ENCODE measurements around the gene UNC5B.
A peak's percentile ranks its signal among the peaks of the same experiment; 100 is the strongest.

UNC5B gene

DNA sequence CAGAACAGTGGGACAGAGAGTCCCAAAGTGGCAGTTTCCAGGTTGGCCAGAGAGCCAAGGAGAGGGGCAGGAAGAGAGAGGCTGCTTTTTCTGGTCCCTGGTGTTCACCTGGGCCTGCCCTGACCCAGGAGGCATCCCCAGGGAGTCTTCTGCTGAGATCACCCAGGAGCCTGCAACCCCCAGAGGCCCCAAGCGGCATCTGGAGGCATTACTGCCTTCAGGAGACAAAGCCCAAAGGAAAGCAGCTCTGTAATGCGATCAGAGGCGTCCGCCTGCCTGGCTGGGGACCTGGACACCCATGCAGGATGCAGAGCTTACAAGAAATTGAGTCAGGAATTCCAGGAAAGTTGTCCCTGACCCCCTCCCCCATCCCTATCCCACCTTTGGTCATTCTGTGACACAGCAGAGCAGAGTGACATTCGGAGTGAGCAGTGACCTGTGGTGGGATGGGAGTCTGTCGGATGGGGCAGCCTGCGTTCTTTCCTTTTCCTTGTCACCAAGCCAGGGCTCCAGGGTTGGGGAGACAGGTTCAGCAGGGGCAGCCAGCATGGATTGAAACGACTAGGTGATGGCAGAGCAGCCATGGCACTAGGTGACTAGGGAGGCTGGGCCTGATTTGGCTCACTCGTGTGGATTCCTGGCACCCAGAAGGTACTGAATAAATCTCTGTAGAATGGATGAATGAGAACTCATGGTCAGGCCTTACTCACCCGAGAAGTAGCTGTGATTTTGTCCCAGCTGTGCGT lies 10.4 kb downstream of the UNC5B start:
- no peak for ATAC-seq (ENCODE audit: insufficient read depth, low read depth)

DNA sequence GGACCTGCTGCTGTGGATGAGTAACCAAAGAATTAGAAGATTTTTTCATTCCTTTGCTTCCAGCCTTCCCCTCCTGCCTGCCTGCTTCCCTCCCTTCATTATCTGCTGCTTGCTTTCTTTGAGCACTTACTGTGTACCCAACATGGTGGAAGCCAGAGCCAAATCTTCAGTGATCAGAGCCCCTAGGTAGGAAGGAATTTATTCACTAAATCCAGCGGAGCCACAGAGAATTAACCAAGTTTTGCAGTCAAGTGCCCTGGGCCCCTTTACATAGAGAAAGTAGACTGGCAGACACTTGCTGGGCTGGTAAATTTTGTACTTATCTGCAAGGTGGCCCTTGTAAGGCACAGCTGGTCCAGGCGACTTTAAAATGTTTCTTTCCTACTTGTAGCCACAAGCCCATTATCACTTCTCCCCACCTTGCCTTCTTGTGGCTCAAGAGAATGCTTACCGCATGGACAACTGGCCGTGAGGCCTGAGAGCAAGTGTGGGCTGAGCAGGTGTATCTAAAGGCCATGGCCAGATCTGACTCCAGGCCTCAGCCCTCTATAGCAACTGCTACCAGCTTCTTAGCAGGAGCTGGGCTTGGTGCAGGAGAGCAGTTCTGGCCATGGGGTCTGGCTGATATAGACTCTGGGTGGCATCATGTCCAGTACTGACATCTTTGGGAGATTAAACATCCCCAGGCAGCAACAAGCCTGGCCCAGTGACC lies 11.1 kb downstream of the UNC5B start:
- Histone ChIP-seq H2AFZ (ENCODE audit: low read depth, low read length) (no peak overlapping the region), H3K27ac (ENCODE audit: low read length) (no peak overlapping the region), H4K20me1 (ENCODE audit: insufficient read depth, low read length) (no peaks in the 10 kb centered on the region; the same call in 1 of the 2 replicates), H3K27me3 (ENCODE audit: insufficient read depth, low read length, poor library complexity) (peaks cover 22% of the 10 kb centered on the region), H3K4me2 (ENCODE audit: insufficient read depth, low read length) (no peak overlapping the region), H3K4me3 (ENCODE audit: low read depth in 1 of 2, low read length in 2 of 2) (no peak overlapping the region), H3K9me3 (ENCODE audit: insufficient read depth, low read length, severe bottlenecking) (no peaks in the 10 kb centered on the region), H3K79me2 (ENCODE audit: insufficient read depth, low read length) (no peaks in the 10 kb centered on the region), H3K36me3 (ENCODE audit: insufficient read depth, low read length) (no peaks in the 10 kb centered on the region), H3K9ac (ENCODE audit: low read depth, low read length) (no peak overlapping the region), H3K4me1 (ENCODE audit: insufficient read depth, low read length) (no peaks in the 10 kb centered on the region)
- DNase-seq (no peak), ATAC-seq (ENCODE audit: insufficient read depth, low read depth) (no peak)
- TF ChIP-seq EZH2 (IDR thresholded peaks at IDR 0.05; ENCODE audit: borderline replicate concordance, low read depth, low read length, severe bottlenecking) = no peak
- TF ChIP-seq, protein P1, sequence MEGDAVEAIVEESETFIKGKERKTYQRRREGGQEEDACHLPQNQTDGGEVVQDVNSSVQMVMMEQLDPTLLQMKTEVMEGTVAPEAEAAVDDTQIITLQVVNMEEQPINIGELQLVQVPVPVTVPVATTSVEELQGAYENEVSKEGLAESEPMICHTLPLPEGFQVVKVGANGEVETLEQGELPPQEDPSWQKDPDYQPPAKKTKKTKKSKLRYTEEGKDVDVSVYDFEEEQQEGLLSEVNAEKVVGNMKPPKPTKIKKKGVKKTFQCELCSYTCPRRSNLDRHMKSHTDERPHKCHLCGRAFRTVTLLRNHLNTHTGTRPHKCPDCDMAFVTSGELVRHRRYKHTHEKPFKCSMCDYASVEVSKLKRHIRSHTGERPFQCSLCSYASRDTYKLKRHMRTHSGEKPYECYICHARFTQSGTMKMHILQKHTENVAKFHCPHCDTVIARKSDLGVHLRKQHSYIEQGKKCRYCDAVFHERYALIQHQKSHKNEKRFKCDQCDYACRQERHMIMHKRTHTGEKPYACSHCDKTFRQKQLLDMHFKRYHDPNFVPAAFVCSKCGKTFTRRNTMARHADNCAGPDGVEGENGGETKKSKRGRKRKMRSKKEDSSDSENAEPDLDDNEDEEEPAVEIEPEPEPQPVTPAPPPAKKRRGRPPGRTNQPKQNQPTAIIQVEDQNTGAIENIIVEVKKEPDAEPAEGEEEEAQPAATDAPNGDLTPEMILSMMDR (IDR thresholded peaks at IDR 0.05; ENCODE audit: borderline replicate concordance, extremely low read depth, low read length, poor library complexity, severe bottlenecking) = no peak

More for the DNA sequence above, 10.4 kb downstream of the UNC5B start:
- no peaks in the 10 kb centered on the region for H3K4me1 ChIP-seq (ENCODE audit: insufficient read depth, low read length)
- peaks cover 22% of the 10 kb centered on the region for H3K27me3 ChIP-seq (ENCODE audit: insufficient read depth, low read length, poor library complexity)
- no peaks in the 10 kb centered on the region for H3K9me3 ChIP-seq (ENCODE audit: insufficient read depth, low read length, severe bottlenecking)
- H3K27ac ChIP-seq (ENCODE audit: low read length) = no peak overlapping the region
- H3K36me3 ChIP-seq (ENCODE audit: insufficient read depth, low read length) = no peaks in the 10 kb centered on the region
- H3K4me3 ChIP-seq (ENCODE audit: low read depth in 1 of 2, low read length in 2 of 2) = no peak overlapping the region
- H4K20me1 ChIP-seq (ENCODE audit: insufficient read depth, low read length) = no peaks in the 10 kb centered on the region; the same call in 1 of the 2 replicates
- H3K9ac ChIP-seq (ENCODE audit: low read depth, low read length) = no peak overlapping the region
- TF ChIP-seq, protein P1 (IDR thresholded peaks at IDR 0.05; ENCODE audit: borderline replicate concordance, extremely low read depth, low read length, poor library complexity, severe bottlenecking) = peak; percentile 15
- no peak for TF ChIP-seq EZH2 (IDR thresholded peaks at IDR 0.05; ENCODE audit: borderline replicate concordance, low read depth, low read length, severe bottlenecking)
- no peaks in the 10 kb centered on the region for H3K79me2 ChIP-seq (ENCODE audit: insufficient read depth, low read length)
- no peak overlapping the region for H3K4me2 ChIP-seq (ENCODE audit: insufficient read depth, low read length)
- no peak for DNase-seq
- no peak overlapping the region for H2AFZ ChIP-seq (ENCODE audit: low read depth, low read length)

DNA sequence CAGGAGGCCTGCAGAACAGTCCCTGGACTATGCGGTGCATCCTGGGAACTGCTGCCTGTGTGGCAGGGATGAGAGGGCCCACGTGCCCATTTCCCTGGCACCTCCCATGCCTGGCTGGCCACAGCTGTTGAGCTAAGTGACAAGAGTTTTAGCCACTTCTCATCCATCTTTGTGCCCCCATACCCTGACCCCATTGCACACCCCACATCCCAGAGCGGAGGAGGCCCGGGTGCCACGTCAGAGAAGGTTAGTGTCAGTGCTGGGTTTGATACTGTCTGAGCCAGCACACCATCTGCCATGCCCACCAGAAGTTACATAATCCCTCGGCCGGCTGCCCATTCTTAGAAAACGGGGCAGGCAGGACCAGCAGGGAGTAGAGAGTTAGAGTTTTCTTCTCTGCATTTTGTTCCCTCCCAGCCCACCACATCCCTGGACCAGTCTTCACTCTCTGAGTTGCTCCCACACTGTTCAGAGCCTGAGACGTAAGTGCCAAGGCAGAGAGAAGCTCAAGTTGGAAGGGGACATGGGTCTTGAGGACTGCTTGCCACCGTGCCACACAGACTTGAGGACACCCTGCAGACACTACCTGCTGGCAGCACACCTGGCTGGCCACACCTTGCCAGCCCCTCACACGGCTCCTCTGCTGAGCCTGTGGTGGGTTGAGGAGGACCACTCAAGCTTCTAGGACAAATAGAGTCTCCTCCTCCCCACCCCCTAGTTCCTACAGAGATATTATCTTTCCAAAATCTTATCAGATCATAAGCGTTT lies 13.1 kb downstream of the UNC5B start:
- no peak overlapping the region for H3K4me2 ChIP-seq (ENCODE audit: insufficient read depth, low read length)
- H3K79me2 ChIP-seq (ENCODE audit: insufficient read depth, low read length) = no peaks in the 10 kb centered on the region
- H3K36me3 ChIP-seq (ENCODE audit: insufficient read depth, low read length) = no peaks in the 10 kb centered on the region
- H3K4me3 ChIP-seq (ENCODE audit: low read depth in 1 of 2, low read length in 2 of 2) = no peak overlapping the region
- DNase-seq = no peak
- no peaks in the 10 kb centered on the region for H3K4me1 ChIP-seq (ENCODE audit: insufficient read depth, low read length)
- H3K27ac ChIP-seq (ENCODE audit: low read length) = no peak overlapping the region
- no peaks in the 10 kb centered on the region for H3K9me3 ChIP-seq (ENCODE audit: insufficient read depth, low read length, severe bottlenecking)
- no peaks in the 10 kb centered on the region; the same call in 1 of the 2 replicates for H4K20me1 ChIP-seq (ENCODE audit: insufficient read depth, low read length)
- no peak overlapping the region for H3K9ac ChIP-seq (ENCODE audit: low read depth, low read length)
- peaks cover 22% of the 10 kb centered on the region for H3K27me3 ChIP-seq (ENCODE audit: insufficient read depth, low read length, poor library complexity)
- no peak for ATAC-seq (ENCODE audit: insufficient read depth, low read depth)
- H2AFZ ChIP-seq (ENCODE audit: low read depth, low read length) = no peak overlapping the region
- no peak for TF ChIP-seq EZH2 (IDR thresholded peaks at IDR 0.05; ENCODE audit: borderline replicate concordance, low read depth, low read length, severe bottlenecking)
- TF ChIP-seq, protein P1 (IDR thresholded peaks at IDR 0.05; ENCODE audit: borderline replicate concordance, extremely low read depth, low read length, poor library complexity, severe bottlenecking) = no peak
